Endothelial cell of umbilical vein (primary cell): ENCODE measurements around the gene GP9. TPM values are rescaled to one million over a fixed set of nuclear protein-coding genes. Genes with fewer than 3 reads are reported as not detected.

ENCODE experiments used
- BruUV-seq: library from RNA; stranded (reverse); fragments of 400-500 nt; replicated peaks from 2 replicates; lab custom pipeline; 2021; lab: Mats Ljungman, UMichigan
- CTCF ChIA-PET: fragments of 300-600, 350-600 bp; sonication (Branson Sonifier 250); formaldehyde crosslinking; loops from one replicate; lab custom pipeline; 2021; ENCODE audit warnings: antibody characterized with exemption, inconsistent platforms; lab: Charles Lee
- POLR2A ChIA-PET: fragments of 300-600, 350-600 bp; sonication (Branson Sonifier 250); formaldehyde crosslinking; loops from one replicate; lab custom pipeline; 2021; ENCODE audit warnings: antibody characterized with exemption, inconsistent platforms; lab: Charles Lee
- DNase-seq: peaks from one replicate; pipeline ENCODE4 v3.0.0-alpha.2; 2011; ENCODE audit warnings: low read depth, low spot score
- FAIRE-seq: peaks from 2 replicates; lab custom pipeline; 2011; peaks lifted over from hg19 to GRCh38; lab: Jason Lieb, UNC
- H2AFZ ChIP-seq: 2 replicates; pipeline ENCODE4 v1.6.0; 2012; ENCODE audit warnings: low read depth, low read length, control low read depth, inconsistent platforms
- H3K27ac ChIP-seq: 2 replicates; pipeline ENCODE4 v1.5.1; 2011; ENCODE audit warnings: low read depth, mild to moderate bottlenecking, control low read depth, low read length, moderate library complexity; ENCODE audit not compliant: insufficient read depth
- H3K27me3 ChIP-seq, 2 experiments: 2 replicates each; pipeline versions ENCODE4 v1.6.0 to v1.6.1; 2011; ENCODE audit warnings: low read length in 2 of 2, mixed read lengths in 1 of 2; ENCODE audit not compliant: control insufficient read depth in 2 of 2, insufficient read depth in 2 of 2
- H3K36me3 ChIP-seq, 2 experiments: 2 replicates in 1 of 2; 3 replicates in 1 of 2; pipeline ENCODE4 v1.5.1; 2011; ENCODE audit warnings: low read length in 2 of 2, mild to moderate bottlenecking in 1 of 2, moderate library complexity in 1 of 2; ENCODE audit not compliant: control insufficient read depth in 2 of 2, insufficient read depth in 2 of 2; ENCODE audit errors: extremely low read depth in 1 of 2
- H3K4me1 ChIP-seq: 3 replicates; pipeline ENCODE4 v1.5.1; 2011; ENCODE audit warnings: mild to moderate bottlenecking, low read length; ENCODE audit not compliant: control insufficient read depth, insufficient read depth; ENCODE audit errors: extremely low read depth
- H3K4me2 ChIP-seq: 2 replicates; pipeline ENCODE4 v1.6.1; 2011; ENCODE audit warnings: low read length, control low read depth, mixed read lengths; ENCODE audit not compliant: insufficient read depth
- H3K4me3 ChIP-seq, 3 experiments: fragments of 200-600 bp in 1 of 3; sonication (generic), shearing (Covaris generic) in 1 of 3; replicated peaks in 1 of 3; 2 replicates each; pipeline ENCODE4 v1.5.1; 2011 to 2016; ENCODE audit warnings: control low read depth in 3 of 3, low read length in 3 of 3, mild to moderate bottlenecking in 2 of 3, inconsistent platforms in 1 of 3, low read depth in 1 of 3, moderate library complexity in 1 of 3; ENCODE audit not compliant: insufficient read depth in 1 of 3
- H3K79me2 ChIP-seq: 2 replicates; pipeline ENCODE4 v1.6.0; 2012; ENCODE audit warnings: low read length, inconsistent platforms; ENCODE audit not compliant: control insufficient read depth, insufficient read depth
- H3K9ac ChIP-seq: replicated peaks from 2 replicates; pipeline ENCODE3; 2011; ENCODE audit warnings: low read length, control low read depth; ENCODE audit not compliant: insufficient read depth; ENCODE audit errors: extremely low read depth
- H3K9me1 ChIP-seq: replicated peaks from 3 replicates; pipeline ENCODE4 v1.6.0; 2011; ENCODE audit warnings: mild to moderate bottlenecking, low read length; ENCODE audit not compliant: control insufficient read depth, insufficient read depth; ENCODE audit errors: extremely low read depth
- H3K9me3 ChIP-seq: replicated peaks from 2 replicates; pipeline ENCODE4 v1.5.1; 2012; ENCODE audit warnings: low read length, inconsistent platforms; ENCODE audit not compliant: control insufficient read depth, insufficient read depth
- H4K20me1 ChIP-seq: replicated peaks from 2 replicates; pipeline ENCODE3; 2011; ENCODE audit warnings: mild to moderate bottlenecking, low read length; ENCODE audit not compliant: control insufficient read depth, insufficient read depth; ENCODE audit errors: extremely low read depth
- CTCF ChIP-seq, 2 donors: IDR thresholded peaks; 1 replicate in 1 of 2; 2 replicates in 1 of 2; pipeline ENCODE4 v1.5.1; 2011; ENCODE audit warnings: low read length in 2 of 2, mild to moderate bottlenecking in 2 of 2, moderate library complexity in 2 of 2, control low read depth in 1 of 2, inconsistent platforms in 1 of 2, low read depth in 1 of 2; ENCODE audit not compliant: insufficient read depth in 1 of 2; ENCODE audit errors: extremely low read depth in 1 of 2
- EZH2 ChIP-seq: IDR thresholded peaks from 2 replicates; pipeline ENCODE4 v1.6.1; 2012; ENCODE audit warnings: borderline replicate concordance, low read depth, mild to moderate bottlenecking, moderate library complexity, low read length, inconsistent platforms; ENCODE audit not compliant: severe bottlenecking
- FOS ChIP-seq: IDR thresholded peaks from 2 replicates; pipeline ENCODE4 v1.6.1; 2011; ENCODE audit warnings: mild to moderate bottlenecking, low read length, moderate library complexity, borderline replicate concordance; ENCODE audit not compliant: insufficient read depth
- GATA2 ChIP-seq: IDR thresholded peaks from 2 replicates; pipeline ENCODE4 v1.7.0; 2011; ENCODE audit warnings: low read depth, mild to moderate bottlenecking, moderate library complexity, mixed read lengths, low read length; ENCODE audit not compliant: insufficient read length, insufficient read depth
- JUN ChIP-seq: IDR thresholded peaks from 2 replicates; pipeline ENCODE4 v1.6.1; 2011; ENCODE audit warnings: borderline replicate concordance, low read depth; ENCODE audit not compliant: insufficient read length, insufficient read depth
- MAX ChIP-seq: IDR thresholded peaks from 2 replicates; pipeline ENCODE4 v1.6.1; 2011; ENCODE audit not compliant: insufficient read depth, insufficient read length
- MYC ChIP-seq: IDR thresholded peaks from one replicate; pipeline ENCODE4 v1.6.1; 2011; ENCODE audit warnings: mild to moderate bottlenecking, low read depth, low read length
- POLR2A ChIP-seq: IDR thresholded peaks from 2 replicates; pipeline ENCODE4 v1.6.1; 2012; ENCODE audit warnings: low read depth, mild to moderate bottlenecking, control low read depth, low read length
- POLR2AphosphoS5 ChIP-seq: IDR thresholded peaks from 2 replicates; pipeline ENCODE4 v1.6.1; 2012; ENCODE audit warnings: low read depth, mild to moderate bottlenecking, control low read depth, low read length, moderate library complexity; ENCODE audit not compliant: insufficient read depth
- dilution Hi-C: fragments of 300-500 bp; cut with MboI; formaldehyde crosslinking; loops from one replicate; pipeline ENCODE4 v1.15.0; 2019; ENCODE audit warnings: low sequenced_read_pairs; ENCODE audit not compliant: extremely low pct_ligation_motif_present
- intact Hi-C: fragments of 100-400 bp; cut with micrococcal nuclease; formaldehyde crosslinking; loops from one replicate; pipeline ENCODE4 v1.10.0; 2022
- polyA plus RNA-seq, 4 experiments: library from polyadenylated mRNA; depleted of rRNA in 3 of 4; stranded (reverse) in 3 of 4; unstranded in 1 of 4; fragments of >200 nt; gene quantifications; 2 replicates each; pipeline versions ENCODE4 v1.2.1 to v1.2.3, GENCODE V29; 2011 to 2012; ENCODE audit warnings: missing spikeins in 1 of 4
- total RNA-seq: library from RNA; stranded (reverse); gene quantifications from 2 replicates; pipeline ENCODE4 v1.2.3, GENCODE V29; 2021

The GP9 gene
- total and polyA plus RNA-seq, 2 donors (not counting 3 experiments of a cell fraction or from before 2014, with no cell fraction given): not detected

GRCh38 chr3:129018271-129018670 is 42.3 kb upstream of the GP9 start:
- Histone ChIP-seq H3K4me2 (no peak overlapping the region), H3K9ac (no peak overlapping the region), H4K20me1 (no peaks in the 10 kb centered on the region), H3K36me3 (no peaks in the 10 kb centered on the region), H3K79me2 (no peaks in the 10 kb centered on the region), H3K9me3 (no peaks in the 10 kb centered on the region), H3K4me1 (peaks cover 33% of the 10 kb centered on the region), H3K27ac (no peak overlapping the region), H2AFZ (no peak overlapping the region), H3K27me3 (no peaks in the 10 kb centered on the region), H3K9me1 (no peaks in the 10 kb centered on the region), H3K4me3 (no peak overlapping the region)
- CTCF ChIA-PET: no interaction called here
- POLR2A ChIA-PET: no interaction called here
- dilution Hi-C loops (no loop called here), intact Hi-C loops (no loop called here)
- no peak for DNase-seq
- BruUV-seq: no TSS peak
- FAIRE-seq: no peak
- TF ChIP-seq CTCF (IDR thresholded peaks at IDR 0.05; ENCODE audit: extremely low read depth in 1 of 2, insufficient read depth in 1 of 2, low read depth in 1 of 2, low read length in 2 of 2) (no peak), POLR2AphosphoS5 (no peak), POLR2A (no peak), MAX (no peak), MYC (no peak), EZH2 (no peak), FOS (no peak), GATA2 (no peak), JUN (no peak)
